Activated naive CD4-positive, alpha-beta T cell treated with Interleukin-2 at 50 U/mL for 16 hours (primary cell): ENCODE data around the gene TMEM59L.

ENCODE experiments used
- DNase-seq: peaks from one replicate; pipeline ENCODE4 v3.0.0-alpha.2; 2020

TMEM59L gene

DNA sequence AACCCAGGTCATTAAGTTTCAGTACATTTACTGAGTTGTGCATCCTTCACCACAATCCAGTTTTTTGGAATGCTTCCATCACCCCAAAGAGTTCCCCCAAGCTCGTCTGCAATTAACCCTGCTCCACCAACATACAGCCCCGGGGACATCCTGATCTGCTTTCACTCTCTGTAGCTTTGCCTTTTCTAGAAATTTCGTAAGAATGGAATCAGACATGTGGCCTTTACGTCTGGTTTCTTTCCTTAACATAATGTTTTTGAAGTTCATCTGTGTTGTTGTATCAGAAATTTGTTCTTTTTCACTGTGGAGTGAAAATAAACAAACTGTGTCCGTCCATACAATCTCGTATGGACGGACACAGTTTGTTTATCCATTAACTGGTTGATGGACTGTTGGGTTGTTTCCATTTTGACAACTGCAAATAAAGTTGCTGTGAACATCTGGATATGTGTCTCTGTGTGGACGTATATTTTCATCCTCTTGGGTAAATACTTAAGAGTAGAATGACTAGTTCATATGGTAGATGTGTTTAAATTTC, 27.1 kb downstream of the TMEM59L start:
- no peak for DNase-seq

DNA sequence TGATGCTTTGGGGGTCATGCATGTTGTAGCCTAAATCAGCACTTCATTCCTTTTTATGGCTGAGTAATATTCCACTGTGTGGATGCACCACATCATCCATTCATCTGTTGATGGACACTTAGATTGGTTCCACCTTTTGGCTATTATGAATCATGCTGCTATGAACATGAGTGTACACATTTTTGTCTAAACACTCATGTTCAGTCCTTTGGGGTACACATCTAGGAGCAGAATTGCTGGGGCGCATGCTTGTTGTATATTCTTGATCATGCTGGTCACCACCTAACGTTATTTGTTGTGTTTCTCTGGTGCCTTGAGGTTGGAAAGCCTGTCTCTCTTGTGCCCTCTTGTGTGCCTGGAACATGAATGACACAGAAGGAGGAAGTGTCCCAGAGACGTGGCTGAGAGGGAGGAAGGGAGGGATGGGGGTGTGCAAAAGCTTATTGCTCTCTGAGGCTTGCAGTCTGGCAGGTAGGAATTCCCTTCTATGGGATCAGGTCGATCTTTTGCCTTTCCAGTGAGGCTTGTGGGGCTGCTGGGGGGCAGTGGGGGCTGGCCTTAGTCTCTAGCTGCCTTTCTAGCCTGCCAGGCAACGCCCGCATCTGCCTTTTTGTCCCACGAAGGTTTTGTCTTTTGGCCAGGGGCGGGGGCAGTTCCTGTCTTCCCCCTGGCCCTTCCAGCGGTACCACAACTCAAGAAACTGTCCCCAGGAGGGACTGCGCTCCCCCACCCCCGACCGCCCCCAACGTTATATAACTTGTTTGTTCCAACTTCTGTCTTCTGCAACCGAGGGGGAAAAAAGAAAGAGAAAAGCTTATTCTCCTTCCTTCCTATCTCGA, 31.7 kb downstream of the TMEM59L start:
- no peak for DNase-seq

DNA sequence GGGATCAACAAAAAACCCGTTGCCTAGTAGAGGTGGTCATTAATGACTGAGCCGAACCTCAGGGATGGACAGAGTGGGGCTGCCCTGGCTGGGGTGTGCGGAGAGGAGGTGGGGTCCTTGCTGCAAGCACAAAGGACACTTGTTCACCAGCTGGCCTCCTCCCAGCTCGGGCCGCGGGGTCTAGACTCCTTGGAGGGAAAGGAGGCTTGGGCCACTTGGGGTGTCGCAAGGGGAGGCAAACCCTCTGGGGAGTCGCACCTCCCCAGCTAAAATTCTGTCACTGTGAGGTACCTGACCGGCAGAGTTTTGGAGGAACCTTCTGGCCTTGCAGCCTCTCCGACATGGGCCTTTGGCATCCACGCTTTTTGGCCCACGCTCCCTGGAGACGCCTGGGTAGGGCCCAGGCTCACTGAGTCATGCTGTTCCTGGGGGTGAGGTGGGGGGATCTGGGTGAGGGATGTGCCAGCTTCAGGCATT, 32.4 kb downstream of the TMEM59L start:
- no peak for DNase-seq

DNA sequence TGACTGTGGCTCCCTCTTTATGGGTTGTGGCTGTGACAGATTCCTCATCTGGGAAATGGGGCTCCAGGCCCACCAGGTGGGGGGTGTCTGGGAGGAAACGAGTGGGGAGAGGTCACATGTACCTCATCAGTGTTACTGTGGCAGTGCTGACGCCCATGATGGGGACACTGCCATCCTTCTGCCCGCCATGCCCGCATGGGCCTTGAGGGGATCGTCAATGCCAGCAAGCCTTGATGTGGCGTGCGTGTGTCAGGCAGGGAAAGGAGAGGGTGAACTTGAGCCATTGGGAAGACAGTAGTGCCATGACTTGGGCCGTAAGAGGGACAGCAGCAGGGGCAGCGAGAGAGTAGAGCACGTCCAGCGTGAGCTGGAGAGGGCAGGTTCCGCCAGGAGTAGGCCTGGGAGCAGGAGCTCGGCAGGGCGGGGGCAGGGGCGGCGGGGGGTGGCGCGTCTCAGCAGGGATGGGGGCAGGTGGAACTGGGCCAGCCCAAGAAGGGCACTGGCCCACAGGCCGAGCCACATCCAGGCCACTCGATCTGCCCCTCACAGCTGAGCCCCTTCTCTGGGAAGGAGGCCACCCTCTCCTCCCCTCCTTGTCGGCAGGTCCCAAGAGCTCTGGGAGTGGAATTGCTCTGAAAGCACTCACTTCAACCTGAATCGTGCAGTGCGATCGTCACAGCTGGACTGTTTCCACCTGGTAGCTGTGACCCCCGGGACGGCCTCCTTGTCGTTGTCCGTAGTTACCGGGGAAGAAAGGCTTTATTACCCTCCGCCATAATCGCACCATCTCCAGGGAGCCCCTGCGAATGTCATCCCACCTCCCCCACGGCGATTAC, 34.1 kb downstream of the TMEM59L start:
- no peak for DNase-seq

DNA sequence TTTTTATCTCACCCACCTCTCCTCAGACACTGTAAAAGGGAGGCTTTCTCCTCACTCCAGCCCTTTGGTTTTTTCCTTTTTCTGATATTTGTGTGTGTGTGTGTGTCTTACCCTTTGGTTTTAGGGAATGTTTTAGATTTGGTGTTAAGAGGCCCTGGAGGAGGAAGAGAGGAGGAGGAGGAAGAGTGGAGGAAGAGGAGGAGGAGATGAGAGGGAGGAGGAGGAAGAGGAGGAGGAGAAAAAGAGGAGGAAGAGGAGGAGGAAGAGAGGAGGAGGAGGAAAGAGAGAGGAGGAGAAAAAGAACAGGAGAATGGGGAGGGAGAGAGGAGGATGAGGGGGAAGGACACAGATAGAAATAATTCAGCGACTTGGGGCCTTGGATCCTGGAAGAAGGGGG, 34.7 kb downstream of the TMEM59L start:
- DNase-seq = no peak

DNA sequence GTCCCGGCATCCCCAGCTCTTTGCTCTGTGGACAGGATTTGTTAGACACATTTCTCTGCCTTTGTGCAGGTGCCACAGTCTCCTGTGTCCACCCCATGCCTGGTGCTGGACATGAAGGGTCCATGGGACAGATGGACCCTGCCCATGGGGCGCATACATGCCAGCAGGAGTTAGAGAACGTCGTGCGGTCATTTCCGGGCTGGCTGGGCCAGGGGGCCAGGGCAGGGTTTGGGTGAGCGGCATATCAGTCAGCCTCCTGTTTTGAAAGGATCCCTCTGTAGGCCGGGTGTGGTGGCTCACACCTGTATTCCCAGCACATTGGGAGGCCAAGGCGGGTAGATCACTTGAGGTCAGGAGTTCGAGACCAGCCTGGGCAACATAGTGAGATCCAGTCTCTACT, 35.1 kb downstream of the TMEM59L start:
- no peak for DNase-seq

DNA sequence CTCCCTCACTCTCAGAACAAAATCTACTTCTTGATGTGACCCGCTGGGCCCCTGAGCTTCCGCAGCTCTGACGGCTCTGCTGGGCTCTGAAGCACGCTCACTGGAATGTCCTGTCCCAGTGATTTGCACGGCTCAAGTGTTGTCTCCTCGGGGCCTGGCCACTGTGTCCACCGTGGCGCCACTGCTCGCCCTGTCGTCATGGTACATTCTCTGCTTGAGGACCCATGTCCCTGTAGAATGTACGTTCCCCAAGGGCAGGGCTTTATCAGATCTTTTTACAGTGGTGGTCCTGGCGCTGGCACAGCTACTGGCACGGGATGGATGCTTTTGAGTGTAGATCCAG, 36.3 kb downstream of the TMEM59L start:
- no peak for DNase-seq

DNA sequence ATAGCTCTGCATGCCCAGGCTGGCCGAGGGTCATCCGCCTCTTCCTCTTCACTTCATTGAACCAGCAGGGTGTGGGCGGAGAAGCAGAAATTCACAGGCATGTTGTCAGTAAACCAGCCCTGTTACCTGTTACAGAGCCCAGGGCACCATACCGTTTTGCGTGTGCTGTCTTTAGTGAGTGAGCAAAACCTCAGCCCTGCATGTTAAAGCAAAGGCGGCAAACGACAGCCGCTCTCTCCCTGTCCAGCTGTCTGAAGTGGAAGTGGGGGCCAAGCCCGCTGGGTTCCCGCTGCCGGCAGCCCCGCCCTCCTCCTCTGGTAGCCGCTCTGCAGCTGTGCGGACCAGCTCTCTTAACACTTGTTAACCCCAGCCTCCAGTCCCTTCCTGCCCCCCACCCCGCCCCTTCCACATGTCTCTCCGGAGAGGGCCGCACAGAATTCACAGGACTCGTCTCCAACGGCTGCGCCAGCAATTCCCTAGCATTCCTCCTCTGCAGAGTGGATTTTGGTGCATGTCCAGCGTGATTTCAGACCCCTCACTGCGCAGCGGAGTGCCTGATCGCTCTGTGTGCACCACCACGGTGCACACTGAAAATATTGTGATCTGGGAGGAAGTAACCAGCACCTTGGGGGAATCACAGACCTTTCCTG, 36.8 kb downstream of the TMEM59L start:
- no peak for DNase-seq

DNA sequence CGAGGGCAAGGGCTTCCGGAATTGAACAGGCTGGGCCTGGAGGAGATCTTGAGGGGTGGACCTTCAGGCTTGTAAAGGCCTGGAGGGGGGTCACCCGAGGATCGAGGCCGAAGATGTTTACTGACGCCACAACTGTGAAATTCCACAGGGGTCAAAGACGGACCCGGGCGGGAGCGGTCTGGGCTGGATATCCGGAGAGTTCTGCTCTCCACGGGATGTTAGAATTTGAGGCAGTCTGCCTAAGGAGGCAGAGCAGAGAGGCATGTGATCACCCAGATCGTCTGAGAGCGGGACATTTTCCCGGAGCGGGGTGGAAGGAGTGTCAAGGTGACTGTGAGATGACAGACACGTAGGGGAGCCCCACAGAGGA, 37.3 kb downstream of the TMEM59L start:
- no peak for DNase-seq

DNA sequence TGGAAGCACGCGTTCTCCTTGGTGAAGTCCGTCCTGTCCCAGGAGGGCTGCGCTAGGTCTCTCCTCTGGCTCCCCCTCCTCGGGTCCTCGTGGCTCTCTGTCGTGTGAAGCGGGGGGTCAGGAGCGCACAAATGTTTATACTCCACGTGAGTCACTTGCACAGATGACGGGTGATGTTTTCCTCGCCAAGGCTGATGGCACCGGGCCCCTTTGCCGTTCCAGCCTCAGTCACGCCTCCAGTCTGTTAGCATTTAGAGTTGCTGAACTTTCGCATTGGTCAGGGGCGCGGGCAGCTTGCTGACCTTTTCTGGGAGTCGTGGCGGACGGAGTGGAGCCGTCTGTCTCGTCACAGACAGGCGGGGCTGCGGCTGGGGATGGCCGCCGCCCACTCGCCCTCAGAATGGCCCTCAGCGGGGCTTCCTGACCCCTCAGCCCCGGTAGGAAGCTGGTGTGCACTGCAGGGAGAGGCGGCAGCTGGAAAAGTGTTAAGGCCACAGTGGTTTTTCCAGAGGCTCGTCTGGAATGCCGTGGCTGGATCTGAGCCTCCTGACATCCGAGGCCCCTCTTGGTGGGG, 37.9 kb downstream of the TMEM59L start:
- DNase-seq = no peak

DNA sequence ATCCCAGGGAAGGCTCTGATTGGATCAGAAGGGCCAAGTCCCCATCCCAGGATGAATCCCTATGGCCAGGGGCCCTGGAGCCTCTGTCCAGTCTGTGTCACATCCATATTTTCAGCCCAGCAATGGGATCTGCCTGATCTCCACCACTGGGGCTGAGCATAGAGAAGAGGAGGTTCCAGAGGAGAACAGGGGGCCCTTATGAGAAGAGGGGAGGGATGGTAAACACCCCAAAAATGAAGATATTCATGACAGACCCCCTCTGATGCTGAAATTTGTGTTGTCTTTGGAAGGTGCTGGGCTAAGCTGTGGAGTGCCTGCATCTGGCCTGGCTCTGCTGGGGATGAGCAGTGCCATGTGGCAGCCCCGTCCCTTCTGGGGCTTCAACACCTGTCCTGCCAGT, 38.6 kb downstream of the TMEM59L start:
- DNase-seq = no peak

DNA sequence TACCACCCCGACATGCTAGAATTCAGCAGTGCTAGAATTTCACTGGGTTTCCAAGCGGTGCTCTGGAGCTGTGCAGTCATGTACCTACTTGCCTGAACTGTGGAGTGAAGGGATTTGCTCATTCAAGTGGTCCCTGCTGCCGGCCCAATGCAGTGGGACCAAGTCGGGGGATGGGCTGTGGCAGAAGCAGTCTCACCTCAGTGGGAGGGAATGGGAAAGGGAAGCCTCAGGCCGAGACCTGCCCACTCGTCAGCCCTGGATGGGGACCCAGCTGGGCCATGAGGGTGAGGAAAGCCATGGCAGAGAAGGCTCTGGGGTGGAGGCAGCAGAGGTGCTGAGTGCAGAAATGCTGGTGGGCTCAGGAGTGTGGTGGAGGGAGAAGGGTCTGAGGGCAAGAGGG, 39.1 kb downstream of the TMEM59L start:
- DNase-seq = no peak

DNA sequence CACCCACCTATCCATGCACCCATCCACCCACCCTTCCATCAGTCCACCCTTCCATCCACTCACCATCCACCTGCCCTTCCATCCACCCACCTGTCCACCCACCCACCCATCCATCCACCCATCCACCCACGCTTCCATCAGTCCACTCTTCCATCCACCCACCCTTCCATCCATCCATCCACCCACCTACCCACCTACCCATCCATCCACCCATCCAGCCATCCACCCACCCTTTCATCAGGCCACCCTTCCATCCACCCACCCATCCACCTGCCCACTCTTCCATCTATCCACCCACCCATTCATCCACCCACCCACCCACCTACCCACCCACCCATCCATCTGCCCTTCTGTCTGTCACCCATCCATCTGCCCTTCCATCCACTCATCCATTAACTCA, 41.2 kb downstream of the TMEM59L start:
- no peak for DNase-seq

DNA sequence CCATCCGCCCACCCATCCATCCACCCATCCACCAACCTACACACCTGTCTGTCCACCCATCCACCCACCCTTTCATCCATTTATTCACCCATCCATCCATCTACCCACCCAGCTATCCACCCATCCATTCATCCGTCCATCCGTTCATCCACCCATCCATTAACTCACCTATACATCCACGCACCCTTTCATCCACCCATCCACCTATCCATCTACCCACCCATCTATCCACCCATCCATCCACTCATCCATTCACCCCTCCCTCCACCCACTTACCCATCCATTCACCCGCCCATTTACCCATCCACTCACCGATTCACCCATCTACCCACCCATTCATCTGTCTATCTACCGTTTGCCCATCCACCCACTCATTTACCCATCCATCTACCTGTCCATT, 41.8 kb downstream of the TMEM59L start:
- no peak for DNase-seq

DNA sequence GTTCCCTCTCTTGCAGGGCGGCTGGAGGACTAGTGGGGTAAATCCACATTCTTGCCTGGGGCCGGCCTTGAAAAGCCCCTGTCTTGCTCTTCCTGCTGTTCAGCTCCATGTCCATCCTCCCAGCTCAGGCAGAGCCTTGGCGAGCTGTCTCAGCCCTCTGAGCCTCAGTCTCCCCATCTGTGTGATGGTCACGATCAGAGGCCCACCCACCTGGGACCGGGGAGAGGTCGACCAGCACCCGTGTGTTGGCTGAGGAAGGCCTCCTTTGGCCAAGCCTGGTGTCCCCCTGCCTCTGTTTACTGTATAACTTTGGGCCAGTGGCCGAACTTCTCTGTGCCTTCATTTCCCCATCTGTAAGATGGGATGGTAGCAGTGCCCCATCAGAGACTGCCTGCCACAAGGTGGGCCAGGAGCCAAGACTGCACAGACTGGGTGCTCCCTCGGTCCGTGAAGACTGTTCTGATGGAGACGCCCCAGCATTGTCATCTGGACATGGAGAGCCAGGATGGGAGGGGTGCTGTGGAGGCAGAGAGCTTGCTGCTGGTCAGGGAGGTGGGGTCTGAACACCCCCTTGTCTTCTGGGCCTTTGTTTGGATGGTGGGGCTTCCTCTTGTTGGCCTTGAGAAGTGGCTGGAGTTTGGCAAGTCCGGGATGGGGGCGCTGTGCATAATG, 42.6 kb downstream of the TMEM59L start:
- DNase-seq = no peak

DNA sequence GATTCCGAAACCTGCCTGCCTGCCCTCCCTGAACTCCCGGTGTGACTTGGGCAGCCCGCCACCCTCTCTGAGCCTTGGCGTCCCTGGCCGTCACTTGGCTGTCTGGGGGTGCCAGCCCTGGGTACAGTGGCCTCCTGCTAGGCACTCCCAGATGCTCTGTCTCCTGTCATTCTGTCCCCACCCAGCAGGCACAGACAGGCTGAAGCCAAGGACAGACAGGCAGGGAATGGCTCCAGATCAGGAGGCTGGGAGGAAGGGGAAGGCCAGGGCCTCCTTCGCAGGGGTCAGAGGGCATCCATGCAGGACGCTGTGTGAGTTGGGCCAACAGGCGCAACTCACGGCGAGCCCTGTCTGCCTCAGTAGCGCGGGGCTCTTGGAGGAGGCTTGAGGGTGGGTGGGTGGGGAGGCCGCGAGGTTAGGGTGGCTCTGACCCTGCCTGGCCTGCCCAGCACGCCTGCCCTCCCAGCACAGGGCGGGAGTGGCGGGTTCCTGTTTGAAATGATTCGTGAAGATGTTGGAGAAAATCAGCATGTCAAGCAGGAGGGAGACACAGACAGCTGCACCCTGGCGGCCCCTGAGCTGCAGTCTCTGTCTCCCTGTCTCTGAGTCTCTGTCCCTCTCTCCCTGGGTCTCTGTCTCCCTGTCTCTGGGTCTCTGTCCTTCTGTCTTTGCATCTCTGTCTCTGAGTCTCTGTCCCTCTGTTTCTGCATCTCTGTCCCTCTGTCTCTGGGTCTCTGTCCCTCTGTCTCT, 43.8 kb downstream of the TMEM59L start:
- DNase-seq = no peak

DNA sequence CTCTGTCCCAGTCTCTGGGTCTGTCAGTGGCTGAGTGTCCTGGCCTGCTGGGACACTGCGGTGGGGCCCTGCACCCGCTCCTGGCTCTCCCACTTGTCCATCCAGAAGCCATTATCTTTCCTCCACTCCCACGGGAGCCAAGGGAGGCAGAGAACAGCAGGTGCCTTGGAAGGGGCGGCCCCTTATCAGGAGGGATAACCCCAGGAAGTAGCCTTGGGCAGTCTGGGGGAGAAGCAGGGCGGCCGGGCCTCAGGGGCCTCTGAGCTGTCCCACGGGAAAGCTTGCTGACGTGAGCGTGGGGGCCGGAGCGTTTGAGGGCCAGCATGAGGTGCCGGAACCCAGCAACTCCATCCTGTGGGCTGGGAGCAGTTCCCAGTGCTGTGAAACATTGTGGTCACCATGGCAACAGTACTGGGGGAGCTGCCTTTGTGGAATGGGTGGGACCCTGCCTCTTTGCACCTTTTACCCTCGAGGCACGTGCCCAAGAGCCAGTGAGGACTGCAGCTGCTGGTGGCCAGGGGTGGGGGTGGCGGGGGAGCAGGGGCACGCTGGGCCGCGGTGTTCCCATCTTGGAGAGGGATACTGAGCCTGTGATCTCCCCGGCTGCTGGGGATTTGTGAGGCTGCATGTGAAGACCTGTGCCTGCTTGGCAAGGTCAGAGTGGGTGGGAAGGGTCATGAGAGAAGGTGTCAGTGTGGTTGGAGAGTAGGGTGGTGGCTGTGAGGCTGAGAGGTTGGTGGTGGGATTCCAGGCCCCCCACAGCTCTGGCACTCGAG, 45.1 kb downstream of the TMEM59L start:
- no peak for DNase-seq

DNA sequence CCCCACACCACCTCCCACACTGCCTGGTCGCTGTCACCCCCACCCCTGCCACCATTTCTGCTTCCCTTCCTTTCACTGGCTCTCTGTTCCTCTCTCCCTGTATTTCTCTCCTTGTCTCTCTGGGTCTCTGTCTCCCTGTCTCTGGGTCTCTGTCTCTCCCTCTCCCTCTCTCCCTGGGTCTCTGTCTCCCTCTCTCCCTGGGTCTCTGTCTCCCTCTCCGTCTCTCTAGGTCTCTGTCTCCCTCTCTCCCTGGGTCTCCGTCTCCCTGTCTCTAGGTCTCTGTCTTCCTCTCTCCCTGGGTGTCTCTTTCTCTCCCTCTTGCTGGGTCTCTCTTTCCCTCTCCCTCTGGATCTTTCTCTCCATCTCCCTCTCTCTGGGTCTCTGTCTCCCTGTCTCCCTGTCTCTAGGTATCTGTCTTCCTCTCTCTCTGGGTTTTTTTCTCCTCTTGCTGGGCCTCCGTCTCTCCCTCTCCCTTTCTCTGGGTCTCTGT, 45.7 kb downstream of the TMEM59L start:
- no peak for DNase-seq

DNA sequence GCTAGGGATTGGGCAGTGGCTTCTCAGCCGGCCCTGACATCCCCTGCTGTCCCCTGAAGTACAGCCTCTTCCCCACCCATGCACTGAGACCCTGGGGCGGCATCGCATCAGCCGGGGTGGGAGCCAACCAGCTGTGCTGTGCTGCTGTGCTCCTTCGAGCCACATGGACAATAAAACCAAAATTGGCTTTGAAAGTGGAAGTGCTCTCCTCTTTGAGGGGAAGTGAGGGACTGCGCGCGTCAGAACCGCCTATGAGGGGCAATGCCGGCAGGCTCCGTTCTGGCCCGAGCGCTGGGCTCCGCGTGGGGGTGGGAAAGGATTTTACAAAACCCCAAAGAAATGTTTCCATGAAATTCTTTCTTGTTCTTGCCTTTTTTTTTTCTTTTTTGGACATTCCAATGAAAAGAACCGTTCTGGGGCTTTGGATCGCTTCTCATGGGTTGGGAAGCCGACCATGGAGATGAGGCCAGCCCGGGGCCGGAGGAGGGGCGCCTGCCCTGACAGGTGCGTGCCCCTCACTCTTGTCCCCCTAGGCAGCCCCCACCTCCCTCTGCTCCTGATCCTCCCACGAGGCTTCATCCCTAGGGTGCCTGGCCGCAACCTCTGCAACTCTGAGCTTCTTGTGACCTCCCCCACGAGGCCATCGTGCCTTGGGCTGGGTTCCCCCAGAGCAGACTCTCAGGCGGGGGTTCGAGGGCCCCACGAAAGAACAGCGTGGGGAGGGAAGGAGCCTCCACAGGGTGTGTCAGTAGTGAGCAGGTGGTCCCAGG, 46.8 kb downstream of the TMEM59L start:
- no peak for DNase-seq
